ENCODE measurements around the gene FAM124B. TPM values are rescaled to one million over a fixed set of nuclear protein-coding genes. Genes with fewer than 3 reads are reported as not detected.

Gene FAM124B
- total RNA-seq, 3 donors from 2014 or later, result 0.43 to 1.4 (median 0.55) TPM

DNA sequence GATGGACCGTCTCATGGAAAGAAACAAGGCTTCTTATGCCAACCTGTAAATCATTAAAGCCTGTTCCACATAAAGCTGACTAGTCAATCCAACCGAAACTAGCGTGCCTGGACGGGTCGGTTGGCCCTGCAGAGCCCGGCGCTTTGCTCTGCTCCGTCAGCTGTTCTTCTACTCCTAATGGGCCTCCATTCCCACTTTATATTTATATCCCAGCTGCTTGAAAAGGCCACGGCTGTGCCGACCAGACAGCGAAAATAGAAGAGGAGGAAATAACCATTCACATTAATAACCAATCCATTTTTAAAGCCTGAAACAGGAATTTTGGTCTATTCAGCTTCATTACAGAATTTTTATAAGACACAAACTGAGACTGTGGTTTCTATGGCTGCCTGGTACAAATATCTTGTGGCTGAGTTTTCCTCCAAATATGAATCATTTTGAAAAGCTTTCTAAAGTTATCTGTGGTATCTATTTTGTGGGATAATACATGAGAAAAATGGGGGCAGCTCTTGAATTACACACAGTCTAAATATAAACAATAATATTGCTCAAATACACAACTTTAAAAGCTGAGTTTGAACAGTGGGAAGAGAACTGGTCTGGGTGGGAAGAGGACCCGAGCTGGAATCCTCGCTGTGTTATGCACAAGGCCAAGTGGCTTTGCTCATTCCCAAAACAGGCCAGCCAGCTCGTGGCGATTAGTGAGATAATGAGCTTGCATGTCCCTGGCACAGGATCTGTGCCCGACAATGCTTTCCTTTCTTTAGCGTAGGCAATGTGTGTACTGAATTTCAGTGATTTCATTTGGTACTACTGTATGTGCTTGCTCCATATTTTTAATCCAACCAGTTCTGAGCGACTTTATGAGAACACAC, 10.5 kb upstream of the FAM124B start:
- intact Hi-C loops (cut with DNase I, micrococcal nuclease), result no loop called here

DNA sequence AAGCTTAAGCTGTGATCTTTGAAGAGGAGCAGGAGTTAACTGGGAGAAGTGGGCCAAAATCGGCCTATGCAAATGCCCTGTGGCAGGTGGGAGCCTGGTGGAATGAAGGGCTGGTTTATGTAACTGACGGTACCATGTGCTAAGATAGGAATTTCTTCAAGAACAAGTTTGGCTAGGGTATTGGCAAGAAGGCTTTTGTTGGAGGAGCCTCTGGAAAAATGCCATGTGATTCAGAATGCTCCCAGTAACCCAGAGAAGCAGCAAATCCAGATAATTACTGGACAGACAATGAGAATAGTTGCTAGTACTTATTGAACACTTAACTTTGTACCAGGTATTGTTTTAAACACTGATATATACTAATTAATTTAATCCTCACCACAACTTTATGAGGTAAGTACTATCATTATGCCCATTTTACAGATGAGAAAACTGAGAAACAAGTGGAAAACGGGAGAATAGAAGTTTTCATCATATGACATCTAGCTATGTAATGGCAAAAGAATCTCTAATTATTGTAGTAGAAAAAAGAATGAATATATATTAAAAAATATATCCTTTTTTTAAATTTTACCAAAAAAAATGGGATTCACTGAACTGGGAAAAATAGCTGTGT, 9.1 kb upstream of the FAM124B start:
- Histone ChIP-seq H3K4me3 (no peak overlapping the region), H3K9me3 (no peaks in the 10 kb centered on the region), H3K36me3 (ENCODE audit: low read depth) (no peaks in the 10 kb centered on the region), H3K4me1 (ENCODE audit: low read depth) (no peaks in the 10 kb centered on the region)
- ATAC-seq (no peak), DNase-seq (no peak)
- TF ChIP-seq, protein P1, sequence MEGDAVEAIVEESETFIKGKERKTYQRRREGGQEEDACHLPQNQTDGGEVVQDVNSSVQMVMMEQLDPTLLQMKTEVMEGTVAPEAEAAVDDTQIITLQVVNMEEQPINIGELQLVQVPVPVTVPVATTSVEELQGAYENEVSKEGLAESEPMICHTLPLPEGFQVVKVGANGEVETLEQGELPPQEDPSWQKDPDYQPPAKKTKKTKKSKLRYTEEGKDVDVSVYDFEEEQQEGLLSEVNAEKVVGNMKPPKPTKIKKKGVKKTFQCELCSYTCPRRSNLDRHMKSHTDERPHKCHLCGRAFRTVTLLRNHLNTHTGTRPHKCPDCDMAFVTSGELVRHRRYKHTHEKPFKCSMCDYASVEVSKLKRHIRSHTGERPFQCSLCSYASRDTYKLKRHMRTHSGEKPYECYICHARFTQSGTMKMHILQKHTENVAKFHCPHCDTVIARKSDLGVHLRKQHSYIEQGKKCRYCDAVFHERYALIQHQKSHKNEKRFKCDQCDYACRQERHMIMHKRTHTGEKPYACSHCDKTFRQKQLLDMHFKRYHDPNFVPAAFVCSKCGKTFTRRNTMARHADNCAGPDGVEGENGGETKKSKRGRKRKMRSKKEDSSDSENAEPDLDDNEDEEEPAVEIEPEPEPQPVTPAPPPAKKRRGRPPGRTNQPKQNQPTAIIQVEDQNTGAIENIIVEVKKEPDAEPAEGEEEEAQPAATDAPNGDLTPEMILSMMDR (IDR thresholded peaks at IDR 0.05), result no peak
- intact Hi-C loops (cut with DNase I, micrococcal nuclease), result no loop called here

More for the DNA sequence above, 10.5 kb upstream of the FAM124B start:
- ATAC-seq, result peak; percentile 46
- TF ChIP-seq, protein P1 (IDR thresholded peaks at IDR 0.05), result no peak
- Histone ChIP-seq H3K9me3 (no peaks in the 10 kb centered on the region), H3K4me1 (ENCODE audit: low read depth) (no peaks in the 10 kb centered on the region), H3K36me3 (ENCODE audit: low read depth) (no peaks in the 10 kb centered on the region), H3K4me3 (no peak overlapping the region)
- peak in 1 of 3 donors; percentile 5 for DNase-seq

DNA sequence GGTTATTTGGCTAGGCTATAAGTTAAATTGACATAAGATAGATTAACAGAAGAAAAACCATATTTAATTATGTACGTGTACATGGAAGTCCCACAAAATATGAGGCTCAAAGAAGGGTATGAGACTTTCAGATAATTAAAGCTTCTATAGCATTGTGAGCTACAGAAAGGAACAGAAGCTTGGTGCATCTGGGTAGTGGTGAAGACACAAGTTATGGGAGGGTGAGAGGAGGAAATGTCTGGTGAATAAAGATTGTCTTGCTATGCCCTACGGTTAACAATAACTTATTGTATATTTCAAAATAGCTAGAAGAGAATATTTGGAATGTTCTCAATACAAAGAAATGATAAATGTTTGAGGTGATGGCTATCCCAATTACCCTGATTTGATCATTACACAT, 6.8 kb upstream of the FAM124B start:
- Histone ChIP-seq H3K4me1 (ENCODE audit: low read depth) (no peaks in the 10 kb centered on the region), H3K36me3 (ENCODE audit: low read depth) (no peaks in the 10 kb centered on the region), H3K9me3 (no peaks in the 10 kb centered on the region), H3K4me3 (no peak overlapping the region)
- TF ChIP-seq, protein P1 (IDR thresholded peaks at IDR 0.05), result no peak
- ATAC-seq, result no peak
- intact Hi-C loops (cut with DNase I, micrococcal nuclease), result no loop called here
- no peak for DNase-seq

DNA sequence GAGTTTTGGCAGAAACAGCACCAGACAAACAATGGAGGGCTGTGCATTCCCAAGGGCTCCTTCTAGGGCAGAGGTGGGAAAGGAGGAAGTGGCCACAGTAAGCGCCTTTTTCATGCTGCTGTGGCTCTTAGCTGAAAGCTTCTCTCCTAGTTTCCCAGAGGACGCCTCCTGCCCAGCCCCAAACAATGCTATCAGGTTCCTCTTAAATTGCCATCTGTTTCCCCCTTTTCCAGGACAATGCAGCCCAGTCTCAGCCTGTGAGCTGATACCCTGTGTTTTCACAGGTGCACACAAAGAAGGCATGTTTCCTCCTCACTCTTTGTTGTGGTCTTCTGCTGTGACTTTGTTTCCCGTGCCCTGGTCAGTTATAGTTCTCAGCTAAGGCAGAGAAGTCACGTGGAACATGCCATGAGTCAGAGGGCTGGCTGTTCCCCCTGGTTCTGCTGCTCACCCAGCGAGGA, 5.4 kb upstream of the FAM124B start:
- Histone ChIP-seq H3K4me3 (no peak overlapping the region), H3K9me3 (no peaks in the 10 kb centered on the region), H3K4me1 (ENCODE audit: low read depth) (no peaks in the 10 kb centered on the region), H3K36me3 (ENCODE audit: low read depth) (no peaks in the 10 kb centered on the region)
- DNase-seq (no peak), ATAC-seq (no peak)
- intact Hi-C loops (cut with DNase I, micrococcal nuclease), result no loop called here
- TF ChIP-seq, protein P1 (IDR thresholded peaks at IDR 0.05), result no peak

DNA sequence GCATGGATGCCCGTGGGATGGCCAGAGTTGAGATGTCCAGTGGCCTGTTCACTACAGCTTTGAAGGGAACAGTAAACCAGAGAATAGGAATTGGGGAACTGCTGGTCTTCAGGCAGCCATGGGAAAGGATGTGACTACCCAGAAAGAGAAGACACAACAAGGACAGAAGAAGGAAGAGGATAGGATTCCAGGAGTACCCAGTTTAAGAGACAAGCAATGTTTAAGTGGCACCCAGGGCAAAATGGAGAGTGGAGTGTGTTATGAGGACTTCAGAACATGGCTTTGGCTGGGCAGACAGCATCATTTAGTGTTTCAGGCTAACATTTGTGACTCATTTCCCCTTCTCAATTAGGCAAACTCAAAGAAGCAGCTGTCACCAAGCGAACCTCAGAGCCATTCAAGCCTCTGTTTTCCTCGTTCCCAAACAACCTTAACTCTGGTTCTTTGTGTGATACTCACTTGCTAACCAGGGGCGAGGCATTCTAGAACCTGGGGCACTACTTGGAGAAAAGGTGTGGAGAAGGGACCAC, 4.0 kb upstream of the FAM124B start:
- no peaks in the 10 kb centered on the region for H3K36me3 ChIP-seq (ENCODE audit: low read depth)
- intact Hi-C loops (cut with DNase I, micrococcal nuclease), result no loop called here
- DNase-seq, result no peak
- H3K4me3 ChIP-seq, result no peak overlapping the region
- no peaks in the 10 kb centered on the region for H3K9me3 ChIP-seq
- TF ChIP-seq, protein P1 (IDR thresholded peaks at IDR 0.05), result no peak
- no peaks in the 10 kb centered on the region for H3K4me1 ChIP-seq (ENCODE audit: low read depth)
- ATAC-seq, result no peak
